Stimulated activated naive CD8-positive, alpha-beta T cell treated with anti-CD3 and anti-CD28 coated beads, Interleukin-15, Interleukin-2, amounts not matched to agents 100 ng/mL and 50 ng/mL, for 24 hours (primary cell): ENCODE results near the gene TMTC2.

ENCODE experiments used
- H3K27ac Mint-ChIP-seq: one replicate; pipeline ENCODE4 v1.8.0; 2021; ENCODE audit warnings: mild to moderate bottlenecking, mixed read lengths
- H3K27me3 Mint-ChIP-seq: one replicate; pipeline ENCODE4 v1.8.0; 2021; ENCODE audit warnings: mixed read lengths
- H3K36me3 Mint-ChIP-seq: one replicate; pipeline ENCODE4 v1.8.0; 2021; ENCODE audit warnings: low read depth, mixed read lengths
- H3K4me1 Mint-ChIP-seq: one replicate; pipeline ENCODE4 v1.8.0; 2021; ENCODE audit warnings: low read depth, mixed read lengths
- H3K4me3 Mint-ChIP-seq: one replicate; pipeline ENCODE4 v1.8.0; 2021; ENCODE audit warnings: mild to moderate bottlenecking, mixed read lengths
- H3K9me3 Mint-ChIP-seq: one replicate; pipeline ENCODE4 v1.8.0; 2021; ENCODE audit warnings: mixed read lengths

TMTC2 gene

DNA sequence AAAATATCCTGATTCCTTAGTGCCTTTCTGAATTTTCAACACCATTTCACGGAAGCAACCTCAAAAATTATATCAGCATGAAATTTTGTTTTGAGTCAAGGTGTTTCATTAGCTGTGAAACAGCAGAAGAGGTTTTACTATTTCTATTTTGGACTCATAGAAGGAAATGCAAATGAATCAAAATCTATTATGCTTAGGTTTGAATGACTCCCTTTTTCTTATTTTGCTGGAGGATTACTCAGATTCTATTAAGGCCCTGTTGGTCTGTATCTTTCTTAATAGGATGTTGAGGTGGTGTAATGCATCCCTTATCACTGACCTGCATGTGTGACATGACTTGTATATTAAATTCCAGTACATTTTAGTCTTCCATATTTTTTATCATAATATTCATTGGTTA lies 165.8 kb downstream of the TMTC2 start:
- no peaks in the 10 kb centered on the region for H3K27me3 Mint-ChIP-seq
- H3K36me3 Mint-ChIP-seq = no peaks in the 10 kb centered on the region
- H3K4me3 Mint-ChIP-seq = no peak overlapping the region

DNA sequence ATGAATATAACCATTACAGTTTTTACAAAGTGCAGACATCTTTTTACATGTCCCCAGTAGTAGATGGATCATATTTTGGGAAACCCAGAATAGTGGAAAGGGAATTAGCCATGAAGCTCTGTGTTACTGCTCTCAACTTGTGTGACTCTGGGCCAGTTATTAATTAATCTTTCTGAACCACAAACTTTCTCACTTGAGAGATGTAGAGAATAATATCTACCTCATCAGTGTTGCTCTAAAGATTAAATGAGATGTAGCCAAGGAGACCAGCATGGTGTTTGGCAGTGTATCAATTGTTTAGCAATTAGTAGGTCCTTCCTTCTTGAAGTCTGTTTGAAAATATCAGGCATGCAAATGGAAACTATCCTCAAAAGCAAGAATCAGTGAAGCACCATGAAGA lies 169.2 kb downstream of the TMTC2 start:
- no peaks in the 10 kb centered on the region for H3K27me3 Mint-ChIP-seq
- H3K27ac Mint-ChIP-seq = no peak overlapping the region

More for the DNA sequence above, 165.8 kb downstream of the TMTC2 start:
- no peak overlapping the region for H3K27ac Mint-ChIP-seq
- H3K9me3 Mint-ChIP-seq = no peaks in the 10 kb centered on the region
- H3K4me1 Mint-ChIP-seq = no peaks in the 10 kb centered on the region

DNA sequence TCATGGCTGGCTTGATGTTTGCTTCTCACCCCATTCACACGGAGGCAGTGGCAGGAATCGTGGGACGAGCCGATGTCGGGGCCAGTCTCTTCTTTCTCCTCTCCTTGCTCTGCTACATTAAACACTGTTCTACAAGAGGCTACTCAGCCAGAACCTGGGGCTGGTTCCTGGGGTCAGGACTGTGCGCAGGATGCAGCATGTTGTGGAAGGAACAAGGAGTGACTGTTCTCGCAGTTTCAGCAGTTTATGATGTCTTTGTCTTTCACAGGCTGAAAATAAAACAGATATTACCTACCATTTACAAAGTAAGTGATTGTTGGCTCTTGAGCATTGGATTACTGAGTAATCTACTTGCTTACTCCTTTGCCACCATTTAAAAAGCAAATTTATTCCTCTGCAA lies 170.6 kb downstream of the TMTC2 start:
- H3K4me3 Mint-ChIP-seq = no peak overlapping the region
- H3K27ac Mint-ChIP-seq = no peak overlapping the region
- H3K27me3 Mint-ChIP-seq = no peaks in the 10 kb centered on the region
- H3K4me1 Mint-ChIP-seq = no peaks in the 10 kb centered on the region
- no peaks in the 10 kb centered on the region for H3K9me3 Mint-ChIP-seq
- H3K36me3 Mint-ChIP-seq = peaks cover 4% of the 10 kb centered on the region

More for the DNA sequence above, 169.2 kb downstream of the TMTC2 start:
- no peaks in the 10 kb centered on the region for H3K9me3 Mint-ChIP-seq
- no peak overlapping the region for H3K4me3 Mint-ChIP-seq
- H3K4me1 Mint-ChIP-seq = no peaks in the 10 kb centered on the region
- H3K36me3 Mint-ChIP-seq = peaks cover 4% of the 10 kb centered on the region

DNA sequence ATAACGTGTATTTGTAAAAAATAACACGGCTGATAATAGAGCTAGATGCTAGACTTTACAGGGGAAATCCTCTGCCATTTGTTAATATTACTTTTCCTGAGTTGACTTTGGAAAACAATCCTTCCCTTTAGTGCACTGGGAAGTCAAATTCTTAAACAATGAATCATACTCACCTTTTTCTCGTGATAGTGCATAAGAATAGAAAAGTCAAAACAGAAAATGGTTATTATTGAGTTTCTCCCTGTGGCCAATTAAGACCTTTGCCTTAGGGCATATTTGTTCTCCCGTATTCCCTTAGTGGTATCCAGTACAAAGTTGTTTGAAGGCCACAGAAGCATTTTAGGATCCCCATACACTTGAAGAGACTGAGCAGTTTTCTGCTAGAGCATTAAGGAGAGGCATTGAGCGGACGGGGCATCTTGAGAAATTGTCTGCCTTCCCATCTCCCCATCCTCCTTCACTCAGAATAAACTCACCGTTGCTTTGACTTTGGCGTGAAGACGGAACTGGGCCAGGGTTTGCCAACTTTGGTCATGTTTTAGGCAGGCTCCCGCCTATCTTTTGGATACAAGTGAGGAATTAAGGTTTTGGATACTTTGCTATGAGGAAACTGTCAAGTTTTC lies 171.3 kb downstream of the TMTC2 start:
- peaks cover 4% of the 10 kb centered on the region for H3K36me3 Mint-ChIP-seq
- no peak overlapping the region for H3K4me3 Mint-ChIP-seq
- H3K27ac Mint-ChIP-seq = no peak overlapping the region
- H3K27me3 Mint-ChIP-seq = no peaks in the 10 kb centered on the region
- no peaks in the 10 kb centered on the region for H3K4me1 Mint-ChIP-seq
- H3K9me3 Mint-ChIP-seq = no peaks in the 10 kb centered on the region

DNA sequence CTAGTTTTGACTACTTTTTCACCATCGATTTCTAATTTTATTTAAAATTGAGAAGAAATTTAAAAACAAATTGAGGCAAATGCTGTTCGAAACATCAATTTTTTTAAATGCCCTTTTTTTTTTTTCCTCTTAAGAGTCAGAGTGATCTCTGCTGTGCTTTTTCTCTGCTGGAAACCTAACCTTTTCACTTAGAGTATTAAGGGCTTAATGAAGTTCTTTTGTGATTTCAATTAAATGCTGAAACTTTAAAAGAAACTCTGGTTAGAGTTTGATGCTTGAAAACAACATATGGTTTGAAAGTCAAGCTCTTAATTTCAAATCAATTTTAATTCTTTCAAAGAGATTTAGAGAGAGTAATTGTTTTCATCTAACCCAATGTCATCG lies 171.8 kb downstream of the TMTC2 start:
- H3K36me3 Mint-ChIP-seq = peaks cover 4% of the 10 kb centered on the region
- no peaks in the 10 kb centered on the region for H3K9me3 Mint-ChIP-seq
- no peak overlapping the region for H3K4me3 Mint-ChIP-seq
- H3K4me1 Mint-ChIP-seq = no peaks in the 10 kb centered on the region
- H3K27me3 Mint-ChIP-seq = no peaks in the 10 kb centered on the region
- H3K27ac Mint-ChIP-seq = no peak overlapping the region

DNA sequence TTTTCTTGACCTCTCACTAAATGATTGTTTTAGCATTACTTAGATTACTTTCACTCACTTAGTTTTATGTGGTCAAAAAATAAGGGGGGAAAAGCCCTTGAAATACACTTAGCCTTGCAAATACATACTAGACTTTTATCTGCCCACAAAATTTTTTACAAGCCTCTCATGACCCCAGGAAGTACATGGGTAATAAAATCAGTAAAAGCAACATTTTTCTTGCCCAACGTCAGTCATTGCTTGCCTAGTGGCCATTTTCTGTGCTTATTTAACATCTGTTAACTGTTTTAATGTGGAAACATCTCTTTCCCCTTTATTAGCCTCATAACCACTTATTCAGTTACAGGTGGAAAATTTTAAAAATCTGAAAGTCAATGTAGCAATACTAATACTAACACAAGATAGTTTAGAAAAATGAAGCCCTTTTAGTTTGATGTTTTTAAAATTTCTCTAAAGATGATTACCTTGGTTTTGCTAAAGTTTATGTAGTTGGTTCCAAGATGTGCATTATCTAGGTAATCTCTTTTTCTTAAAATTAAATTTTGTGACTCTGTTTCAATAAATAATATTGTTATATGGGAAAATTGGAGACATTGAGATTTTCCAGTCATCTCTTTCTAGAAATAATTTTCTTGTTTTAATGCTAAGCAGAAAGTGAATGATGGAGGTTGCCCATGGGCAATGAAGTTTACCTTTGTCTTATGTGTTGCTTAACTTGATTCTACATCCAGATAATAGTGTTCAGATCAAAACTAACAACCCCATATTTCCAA lies 175.5 kb downstream of the TMTC2 start:
- no peak overlapping the region for H3K4me3 Mint-ChIP-seq
- no peak overlapping the region for H3K27ac Mint-ChIP-seq
- H3K27me3 Mint-ChIP-seq = no peaks in the 10 kb centered on the region
- no peaks in the 10 kb centered on the region for H3K4me1 Mint-ChIP-seq
- no peaks in the 10 kb centered on the region for H3K9me3 Mint-ChIP-seq
- peaks cover 10% of the 10 kb centered on the region for H3K36me3 Mint-ChIP-seq

DNA sequence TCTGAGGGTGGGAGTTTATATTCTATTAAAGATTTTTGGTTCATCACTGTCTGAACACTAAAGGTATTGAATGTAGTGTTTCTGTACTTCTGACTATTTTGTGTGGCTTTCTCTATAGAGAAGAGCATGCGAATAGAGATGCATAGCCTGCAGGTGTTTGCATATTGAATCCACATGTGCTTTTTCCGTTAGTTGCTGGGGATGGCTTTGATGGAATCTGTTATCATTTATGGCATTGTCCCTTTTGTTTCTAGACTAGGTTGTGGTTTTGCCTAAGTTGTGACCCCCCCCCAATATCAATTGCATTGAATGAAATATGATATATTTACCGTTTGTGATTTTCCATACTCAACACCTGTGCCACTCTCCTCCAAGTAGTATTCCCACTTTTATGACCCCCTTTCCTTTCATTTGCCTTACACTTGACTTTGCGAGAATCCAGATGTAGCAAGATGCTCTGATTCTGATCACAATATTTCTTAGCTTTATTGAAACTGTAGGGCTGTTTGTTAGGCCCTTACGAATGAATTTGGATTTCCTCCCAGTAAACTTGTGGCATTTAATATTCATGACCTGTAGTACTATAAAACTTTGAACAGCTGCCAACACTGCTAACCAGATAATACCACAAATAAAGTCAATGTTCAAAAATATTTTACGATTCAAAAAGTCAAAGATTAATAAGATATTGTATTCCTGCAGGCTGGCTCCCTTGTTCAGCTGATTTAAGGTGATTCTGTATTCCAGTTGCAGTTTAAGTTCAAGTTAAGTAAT lies 176.4 kb downstream of the TMTC2 start:
- Mint-ChIP-seq H3K4me1 (no peaks in the 10 kb centered on the region), H3K36me3 (peaks cover 7% of the 10 kb centered on the region)

DNA sequence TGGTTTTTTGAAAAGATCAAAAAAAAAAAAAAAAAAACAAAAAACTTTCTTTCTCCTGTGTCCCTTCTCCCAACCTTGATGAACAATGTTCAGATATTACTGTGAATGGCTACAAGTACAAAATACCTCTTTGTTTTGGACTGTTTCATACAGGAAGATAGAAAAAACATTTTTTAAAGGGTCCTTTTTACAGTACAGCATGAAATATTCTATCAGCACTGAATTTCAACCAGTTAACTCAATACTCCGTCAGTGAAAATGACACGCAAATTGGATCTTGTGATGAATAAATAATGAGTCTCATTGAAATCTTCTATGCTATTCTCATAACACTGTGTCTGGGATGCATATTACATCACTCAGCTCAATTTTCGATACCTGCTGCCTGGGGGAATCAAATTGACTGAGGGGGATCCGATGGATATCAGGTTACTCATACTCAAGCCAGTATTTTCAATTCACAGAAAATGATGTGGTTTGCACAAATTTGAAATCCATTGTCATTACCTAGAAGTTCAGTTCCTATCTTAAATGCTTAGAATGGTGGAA lies 179.6 kb downstream of the TMTC2 start:
- Mint-ChIP-seq H3K4me3 (no peak overlapping the region), H3K36me3 (peaks cover 6% of the 10 kb centered on the region), H3K9me3 (no peaks in the 10 kb centered on the region), H3K27ac (no peak overlapping the region), H3K4me1 (no peaks in the 10 kb centered on the region), H3K27me3 (no peaks in the 10 kb centered on the region)

More for the DNA sequence above, 176.4 kb downstream of the TMTC2 start:
- Mint-ChIP-seq H3K27ac (no peak overlapping the region), H3K27me3 (no peaks in the 10 kb centered on the region), H3K9me3 (no peaks in the 10 kb centered on the region), H3K4me3 (no peak overlapping the region)

DNA sequence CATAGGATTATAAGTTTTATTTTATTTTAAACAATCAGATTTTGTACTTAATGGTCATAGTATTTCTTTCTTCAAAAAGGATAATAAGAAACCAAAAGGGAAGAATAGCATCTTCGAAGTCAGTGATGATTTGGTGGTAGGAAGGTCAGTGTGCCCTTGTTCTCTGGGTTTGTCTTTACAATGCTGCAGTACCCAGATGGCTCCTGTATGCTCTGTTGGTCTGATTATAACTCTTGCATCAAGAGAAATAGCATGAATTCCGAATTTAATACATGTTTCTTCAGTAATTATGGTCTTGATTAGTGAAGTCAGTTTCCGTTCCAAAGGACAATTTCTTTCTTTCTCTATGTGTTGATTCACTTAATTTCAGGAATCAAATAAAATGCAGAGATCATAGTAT lies 180.2 kb downstream of the TMTC2 start:
- no peak overlapping the region for H3K27ac Mint-ChIP-seq
- no peaks in the 10 kb centered on the region for H3K9me3 Mint-ChIP-seq
- H3K4me1 Mint-ChIP-seq = no peaks in the 10 kb centered on the region
- no peaks in the 10 kb centered on the region for H3K27me3 Mint-ChIP-seq
- no peak overlapping the region for H3K4me3 Mint-ChIP-seq
- peaks cover 6% of the 10 kb centered on the region for H3K36me3 Mint-ChIP-seq

DNA sequence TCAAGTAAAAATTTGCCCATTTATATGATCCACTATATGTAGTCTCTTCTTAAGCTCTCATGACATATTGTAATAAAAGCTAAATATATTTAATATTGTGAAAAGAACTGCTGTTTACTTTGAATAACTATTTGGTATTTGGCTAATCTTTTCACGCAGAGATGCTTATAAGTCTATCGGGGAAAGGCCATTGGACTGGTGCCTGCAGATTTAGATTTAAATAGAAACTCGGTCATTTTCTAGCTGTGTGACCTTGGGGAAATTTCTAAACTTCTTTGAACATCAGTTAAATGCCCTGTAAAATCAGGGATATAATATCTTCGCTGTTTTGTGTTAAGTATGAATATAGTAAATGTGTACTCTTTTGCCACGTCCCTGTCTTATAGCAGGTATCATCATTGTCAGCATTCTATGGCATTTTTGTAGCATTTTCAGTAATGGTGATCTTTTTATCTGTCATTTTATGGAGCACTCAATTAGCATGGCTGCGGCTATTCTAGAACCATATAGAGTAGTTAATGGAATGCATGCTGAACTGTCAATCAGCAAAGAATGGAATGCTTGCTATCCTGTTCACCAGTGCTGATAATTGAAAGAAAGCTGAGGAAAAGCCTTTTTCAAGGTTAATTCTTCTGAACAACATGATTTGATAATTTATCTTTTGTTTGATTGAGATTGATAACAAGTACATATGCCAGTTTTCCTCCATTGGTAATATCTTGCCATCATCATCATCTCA lies 181.2 kb downstream of the TMTC2 start:
- H3K36me3 Mint-ChIP-seq = peaks cover 6% of the 10 kb centered on the region
- H3K9me3 Mint-ChIP-seq = no peaks in the 10 kb centered on the region
- no peaks in the 10 kb centered on the region for H3K27me3 Mint-ChIP-seq
- H3K4me3 Mint-ChIP-seq = no peak overlapping the region
- H3K4me1 Mint-ChIP-seq = no peaks in the 10 kb centered on the region
- no peak overlapping the region for H3K27ac Mint-ChIP-seq

DNA sequence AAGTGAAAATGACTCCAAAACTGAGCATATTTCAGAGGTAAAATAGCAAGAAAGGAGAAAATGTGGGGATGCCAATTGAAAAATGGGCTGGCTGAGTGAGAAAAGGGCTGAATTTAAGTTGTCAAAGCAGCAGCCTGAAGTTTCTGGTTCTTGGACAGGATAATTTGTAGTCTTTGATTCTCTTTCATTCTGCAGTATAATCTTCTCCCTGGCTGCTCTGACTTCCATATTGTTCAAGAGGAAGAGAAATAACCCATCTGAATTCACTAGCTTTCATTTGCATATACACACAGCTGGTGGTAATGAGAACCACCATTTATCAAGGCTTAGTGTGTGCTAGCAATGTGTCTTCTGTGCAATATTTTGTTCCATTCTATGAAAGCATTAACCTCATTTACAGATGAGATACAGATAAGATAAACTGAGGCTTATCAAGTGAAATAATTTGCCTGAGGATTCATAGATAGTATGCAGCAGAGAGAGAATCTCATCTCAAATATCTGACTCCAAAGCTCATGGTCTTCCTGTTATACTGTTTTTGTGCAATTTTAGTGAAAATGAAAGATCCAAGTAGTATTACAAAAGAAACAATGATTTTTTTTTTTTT lies 184.2 kb downstream of the TMTC2 start:
- no peak overlapping the region for H3K27ac Mint-ChIP-seq
- H3K9me3 Mint-ChIP-seq = no peaks in the 10 kb centered on the region

DNA sequence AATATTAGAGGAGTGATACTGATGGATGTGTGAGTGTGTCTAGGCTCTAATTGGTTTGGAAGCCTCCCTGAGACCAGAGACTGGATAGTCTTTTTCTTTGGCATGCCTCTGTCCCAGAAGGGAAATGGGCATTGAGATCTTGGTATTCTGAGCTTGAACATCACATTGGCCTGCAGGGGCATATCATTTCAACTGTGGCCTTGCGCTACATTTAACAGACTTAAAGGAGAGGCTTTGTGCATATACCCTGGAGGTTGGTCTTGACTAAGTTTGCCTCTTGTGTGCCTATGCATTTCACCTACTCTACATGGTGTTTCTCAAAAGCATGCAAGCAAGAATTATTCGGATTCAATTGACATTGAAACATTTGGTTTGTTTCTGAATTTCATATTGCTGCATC lies 185.4 kb downstream of the TMTC2 start:
- Mint-ChIP-seq H3K27ac (no peak overlapping the region), H3K4me3 (no peak overlapping the region), H3K4me1 (no peaks in the 10 kb centered on the region), H3K9me3 (no peaks in the 10 kb centered on the region), H3K36me3 (no peaks in the 10 kb centered on the region), H3K27me3 (no peaks in the 10 kb centered on the region)

More for the DNA sequence above, 184.2 kb downstream of the TMTC2 start:
- H3K4me1 Mint-ChIP-seq = no peaks in the 10 kb centered on the region
- no peak overlapping the region for H3K4me3 Mint-ChIP-seq
- no peaks in the 10 kb centered on the region for H3K36me3 Mint-ChIP-seq
- no peaks in the 10 kb centered on the region for H3K27me3 Mint-ChIP-seq

DNA sequence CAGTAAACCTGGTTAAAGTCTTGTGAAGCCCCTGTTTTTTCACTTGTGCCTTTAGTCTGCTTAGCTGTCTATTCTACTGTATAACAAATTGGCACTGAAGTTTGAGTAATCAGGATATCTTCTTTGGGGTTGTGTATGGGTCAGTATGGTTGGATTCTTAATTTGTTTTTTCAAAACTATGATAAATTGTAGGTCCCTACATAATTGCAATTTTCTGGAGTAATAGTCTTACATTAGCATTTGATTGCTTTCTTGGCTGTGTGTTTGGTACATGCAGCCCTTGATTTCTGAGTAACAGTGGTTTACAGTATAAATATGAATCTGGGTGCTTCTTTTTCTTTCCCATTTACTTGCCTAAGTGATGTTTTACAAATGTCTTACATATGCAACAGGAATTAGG lies 186.6 kb downstream of the TMTC2 start:
- no peaks in the 10 kb centered on the region for H3K4me1 Mint-ChIP-seq
- no peaks in the 10 kb centered on the region for H3K36me3 Mint-ChIP-seq
- no peak overlapping the region for H3K27ac Mint-ChIP-seq
- H3K9me3 Mint-ChIP-seq = no peaks in the 10 kb centered on the region
- H3K27me3 Mint-ChIP-seq = no peaks in the 10 kb centered on the region
- H3K4me3 Mint-ChIP-seq = no peak overlapping the region

DNA sequence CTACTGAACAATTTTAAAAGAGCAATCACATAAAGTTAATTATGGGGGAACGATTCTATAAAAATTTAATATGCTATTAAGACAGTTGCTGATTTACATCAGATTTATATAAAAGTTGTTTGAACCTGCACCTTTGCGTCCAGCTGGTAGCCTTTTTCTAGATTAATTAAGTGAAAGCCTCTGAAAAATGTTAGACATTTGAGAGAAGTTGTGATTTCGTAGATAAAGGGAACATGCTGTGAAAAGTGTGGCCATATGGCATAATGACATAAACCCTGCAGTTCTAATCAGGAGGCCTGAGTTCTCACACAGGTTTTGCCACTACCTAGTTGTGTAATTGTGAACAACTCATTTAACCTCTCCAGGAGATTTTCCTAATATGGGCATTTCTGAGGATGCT lies 187.2 kb downstream of the TMTC2 start:
- Mint-ChIP-seq H3K9me3 (no peaks in the 10 kb centered on the region), H3K4me3 (no peak overlapping the region), H3K36me3 (no peaks in the 10 kb centered on the region), H3K4me1 (no peaks in the 10 kb centered on the region), H3K27ac (no peak overlapping the region), H3K27me3 (no peaks in the 10 kb centered on the region)
